Naive B cell (primary cell): ENCODE results near the gene GABRB2. TPM values are rescaled to one million over a fixed set of nuclear protein-coding genes. Genes with fewer than 3 reads are reported as not detected.
"Not testable (repeated sequence)": the region's sequence is repeated elsewhere in the genome, so short reads cannot be mapped to it uniquely, and the experiment has no call there.

Source experiments
- ATAC-seq, 2 donors: fragments of 150-1000 bp; cut with Tn5 transposase; 2 replicates each; pipeline ENCODE4 v1.10.0; 2021; ENCODE audit warnings: low read depth in 2 of 2, mild to moderate bottlenecking in 2 of 2, moderate library complexity in 2 of 2
- DNase-seq: peaks from one replicate; pipeline ENCODE4 v3.0.0; 2022
- H3K27ac Mint-ChIP-seq, 6 donors: one replicate each; pipeline ENCODE4 v1.8.0; 2020 to 2022; ENCODE audit warnings: mild to moderate bottlenecking in 6 of 6, mixed read lengths in 6 of 6, moderate library complexity in 5 of 6, inconsistent platforms in 2 of 6
- H3K27me3 Mint-ChIP-seq, 3 donors: one replicate each; pipeline ENCODE4 v1.8.0; 2021 to 2022; ENCODE audit warnings: mixed read lengths in 3 of 3, mild to moderate bottlenecking in 1 of 3
- H3K36me3 Mint-ChIP-seq, 2 donors: one replicate each; pipeline ENCODE4 v1.8.0; 2020 to 2022; ENCODE audit warnings: mixed read lengths in 2 of 2, inconsistent platforms in 1 of 2, mild to moderate bottlenecking in 1 of 2
- H3K4me1 Mint-ChIP-seq, 3 donors: one replicate each; pipeline ENCODE4 v1.8.0; 2020 to 2022; ENCODE audit warnings: mixed read lengths in 3 of 3, inconsistent platforms in 1 of 3, mild to moderate bottlenecking in 1 of 3, moderate library complexity in 1 of 3
- H3K4me3 Mint-ChIP-seq, 8 donors: one replicate each; pipeline ENCODE4 v1.8.0; 2020 to 2022; ENCODE audit warnings: mild to moderate bottlenecking in 8 of 8, mixed read lengths in 8 of 8, moderate library complexity in 8 of 8, inconsistent platforms in 2 of 8
- H3K9me3 Mint-ChIP-seq, 7 donors: one replicate each; pipeline ENCODE4 v1.8.0; 2020 to 2022; ENCODE audit warnings: mixed read lengths in 7 of 7, mild to moderate bottlenecking in 5 of 7, inconsistent platforms in 2 of 7, moderate library complexity in 1 of 7
- polyA plus RNA-seq, 6 donors: library from polyadenylated mRNA; unstranded; fragments of 300-500 nt; fragmentation: Illumina TruSeq; gene quantifications; one replicate each; pipeline ENCODE4 v1.2.3, GENCODE V29; 2021; ENCODE audit warnings: low read depth in 6 of 6

Gene GABRB2
- polyA plus RNA-seq, 6 donors from 2014 or later: 0.11 to 0.58 (median 0.21) TPM; not detected in 2

DNA sequence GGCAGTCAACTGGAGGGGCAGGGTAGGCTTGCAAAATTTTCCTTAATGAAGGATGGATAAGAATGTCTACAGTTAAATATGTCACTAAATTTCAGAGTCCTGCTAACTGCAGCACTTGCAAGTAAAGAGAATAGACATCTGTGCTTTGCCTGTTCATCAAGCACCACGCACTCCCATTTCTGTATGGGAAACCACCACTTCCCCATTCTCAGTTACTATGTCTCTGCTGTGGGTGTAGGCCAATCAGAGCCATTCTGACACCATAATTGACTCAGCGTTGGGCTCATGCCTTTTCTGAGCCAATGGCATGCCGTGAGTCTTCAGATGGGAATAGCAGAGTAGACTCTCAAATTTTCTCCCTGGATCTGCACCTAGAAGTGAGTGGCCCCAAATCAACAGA is 247.5 kb downstream of the GABRB2 start:
- Mint-ChIP-seq H3K9me3 (peaks cover 0 to 8% (median 3%) of the 10 kb centered on the region in 7 donors), H3K27ac (no peak overlapping the region), H3K27me3 (no peaks in the 10 kb centered on the region), H3K4me1 (no peaks in the 10 kb centered on the region), H3K36me3 (no peaks in the 10 kb centered on the region), H3K4me3 (no peak overlapping the region)
- no peak for DNase-seq
- ATAC-seq: no peak

DNA sequence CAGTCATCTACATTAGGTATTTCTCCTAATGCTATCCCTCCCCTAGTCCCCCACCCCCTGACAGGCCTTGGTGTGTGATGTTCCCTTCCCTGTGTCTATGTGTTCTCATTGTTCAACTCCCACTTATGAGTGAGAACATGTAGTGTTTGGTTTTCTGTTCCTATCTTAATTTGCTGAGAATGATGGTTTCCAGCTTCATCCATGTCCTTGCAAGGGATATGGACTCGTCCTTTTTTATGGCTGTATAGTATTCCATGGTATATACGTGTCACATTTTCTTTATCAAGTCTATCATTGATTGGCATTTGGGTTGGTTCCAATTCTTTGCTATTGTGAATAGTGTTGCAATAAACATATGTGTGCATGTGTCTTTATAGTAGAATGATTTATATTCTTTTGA is 249.1 kb downstream of the GABRB2 start:
- not testable (repeated sequence) for ATAC-seq, H3K4me3 Mint-ChIP-seq, H3K9me3 Mint-ChIP-seq, DNase-seq, H3K27me3 Mint-ChIP-seq, H3K27ac Mint-ChIP-seq, H3K36me3 Mint-ChIP-seq, H3K4me1 Mint-ChIP-seq

DNA sequence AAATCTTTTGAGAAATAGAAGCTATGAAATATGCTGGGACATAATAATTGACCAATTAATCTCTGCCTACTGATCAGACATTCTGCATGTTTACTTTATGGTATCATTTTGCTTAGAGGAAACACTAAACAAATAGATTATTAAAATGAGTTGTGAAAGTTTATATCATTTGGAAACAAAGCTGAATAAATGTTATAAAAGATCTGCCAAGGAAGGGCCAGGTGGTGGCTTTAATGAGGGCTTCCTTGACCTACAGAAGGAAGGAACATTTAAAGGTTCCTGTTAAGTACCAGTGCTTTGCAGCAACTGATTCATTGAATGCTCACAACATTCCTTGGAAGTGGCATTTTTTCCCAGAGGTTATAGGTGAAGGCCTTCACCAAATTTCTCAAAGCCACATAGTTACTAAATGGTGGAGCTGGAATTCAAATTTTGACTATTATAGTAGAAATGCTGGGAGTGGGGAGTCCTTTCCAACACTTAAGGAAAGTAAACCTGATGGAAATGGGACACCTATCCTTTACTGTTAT is 250.7 kb downstream of the GABRB2 start:
- no peak for ATAC-seq
- Mint-ChIP-seq H3K27me3 (no peaks in the 10 kb centered on the region), H3K4me3 (no peak overlapping the region), H3K4me1 (no peaks in the 10 kb centered on the region), H3K36me3 (no peaks in the 10 kb centered on the region), H3K27ac (no peak overlapping the region), H3K9me3 (peaks cover 0 to 8% (median 3%) of the 10 kb centered on the region in 7 donors)
- no peak for DNase-seq

DNA sequence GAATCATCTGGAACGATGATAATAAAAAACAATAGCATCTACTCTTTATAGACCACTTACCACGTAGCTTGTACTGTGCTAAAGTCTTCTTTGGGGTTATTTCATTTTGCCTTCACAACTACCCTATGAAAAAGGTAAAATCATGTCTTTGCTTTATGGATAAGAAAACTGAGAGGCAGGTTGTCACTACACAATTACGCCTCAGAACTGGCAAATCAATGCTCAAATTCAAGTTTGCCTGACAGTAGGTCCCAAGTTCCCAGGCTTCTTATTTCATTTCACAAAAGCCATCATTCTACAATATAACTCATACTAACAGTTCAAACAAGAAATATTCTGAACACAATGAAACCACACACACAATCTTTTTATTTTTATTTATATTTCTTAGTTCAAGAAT is 258.5 kb downstream of the GABRB2 start:
- DNase-seq (no peak), ATAC-seq (no peak)
- Mint-ChIP-seq H3K4me1 (peaks cover 0 to 3% (median 0%) of the 10 kb centered on the region in 3 donors), H3K27ac (no peak overlapping the region), H3K9me3 (peaks cover 0 to 4% (median 0%) of the 10 kb centered on the region in 7 donors), H3K4me3 (no peak overlapping the region), H3K36me3 (no peaks in the 10 kb centered on the region), H3K27me3 (no peaks in the 10 kb centered on the region)

DNA sequence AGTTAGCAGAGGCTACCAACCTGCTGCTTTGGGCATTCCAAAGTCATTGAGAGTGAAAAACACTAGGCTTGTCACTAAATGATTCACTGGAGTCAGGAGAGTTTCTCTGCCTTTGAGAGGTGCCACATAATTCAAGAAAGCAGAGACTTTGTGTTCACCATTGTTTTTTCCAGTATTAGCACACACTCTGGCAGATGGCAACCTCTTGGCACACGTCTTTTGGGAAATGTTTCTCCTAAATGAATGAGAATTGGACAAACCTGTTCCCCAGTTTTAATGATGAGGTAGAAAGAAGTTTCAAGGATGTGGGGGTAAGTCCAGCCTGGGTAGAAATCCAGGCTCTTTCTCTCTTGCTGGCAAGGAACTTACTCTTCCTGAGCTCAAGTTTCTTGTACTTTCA is 259.1 kb downstream of the GABRB2 start:
- peaks cover 0 to 3% (median 0%) of the 10 kb centered on the region in 3 donors for H3K4me1 Mint-ChIP-seq
- H3K4me3 Mint-ChIP-seq: no peak overlapping the region
- no peak overlapping the region for H3K27ac Mint-ChIP-seq
- no peaks in the 10 kb centered on the region for H3K36me3 Mint-ChIP-seq
- no peak for ATAC-seq
- peaks cover 0 to 4% (median 0%) of the 10 kb centered on the region in 7 donors for H3K9me3 Mint-ChIP-seq
- no peak for DNase-seq
- no peaks in the 10 kb centered on the region for H3K27me3 Mint-ChIP-seq

- H3K27ac Mint-ChIP-seq: peak overlapping the region in 1 of 6 donors; percentile 65
- H3K4me3 Mint-ChIP-seq: peak overlapping the region in 1 of 8 donors; percentile 21
- DNase-seq (no peak), ATAC-seq (no peak)
- no peaks in the 10 kb centered on the region for H3K36me3 Mint-ChIP-seq
- H3K9me3 Mint-ChIP-seq: peaks cover 0 to 8% (median 0%) of the 10 kb centered on the region in 7 donors
- H3K27me3 Mint-ChIP-seq: no peaks in the 10 kb centered on the region
- peaks cover 0 to 3% (median 0%) of the 10 kb centered on the region in 3 donors for H3K4me1 Mint-ChIP-seq
These were observed 260.4 kb downstream of the GABRB2 start for GRCh38 chr5:161286066-161286655.

DNA sequence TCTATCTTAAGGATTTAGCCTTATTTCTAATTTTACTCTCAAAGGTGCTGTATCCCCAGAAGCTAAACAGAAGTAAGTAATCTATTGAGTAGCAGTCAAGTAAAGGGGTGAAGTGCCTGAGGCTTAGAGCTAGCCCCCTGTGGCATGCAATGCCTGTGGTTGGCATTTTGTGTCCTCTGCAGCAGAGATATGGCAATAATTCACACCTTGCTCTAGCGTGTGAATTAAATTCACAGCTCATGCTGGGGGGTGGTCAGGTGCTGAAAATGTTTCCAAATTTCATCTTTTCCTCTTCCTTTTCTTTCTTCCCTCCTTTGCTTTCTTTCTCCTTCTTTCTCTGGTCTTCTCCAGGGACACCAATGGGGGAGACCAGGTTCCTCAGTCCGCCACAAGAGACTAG is 262.1 kb downstream of the GABRB2 start:
- peaks cover 0 to 15% (median 3%) of the 10 kb centered on the region in 7 donors for H3K9me3 Mint-ChIP-seq
- H3K27ac Mint-ChIP-seq: peak overlapping the region in 1 of 6 donors; percentile 51
- peaks cover 0 to 3% (median 0%) of the 10 kb centered on the region in 3 donors for H3K4me1 Mint-ChIP-seq

GRCh38 chr5:161283296-161283695 is 263.2 kb downstream of the GABRB2 start:
- Mint-ChIP-seq H3K27ac (no peak overlapping the region), H3K36me3 (no peaks in the 10 kb centered on the region), H3K9me3 (peaks cover 0 to 15% (median 3%) of the 10 kb centered on the region in 7 donors), H3K27me3 (no peaks in the 10 kb centered on the region), H3K4me3 (no peak overlapping the region), H3K4me1 (peaks cover 0 to 3% (median 0%) of the 10 kb centered on the region in 3 donors)
- no peak for DNase-seq
- ATAC-seq: no peak

More for the DNA sequence above, 262.1 kb downstream of the GABRB2 start:
- H3K36me3 Mint-ChIP-seq: no peaks in the 10 kb centered on the region
- no peaks in the 10 kb centered on the region for H3K27me3 Mint-ChIP-seq
- DNase-seq (no peak), ATAC-seq (no peak)
- no peak overlapping the region for H3K4me3 Mint-ChIP-seq

DNA sequence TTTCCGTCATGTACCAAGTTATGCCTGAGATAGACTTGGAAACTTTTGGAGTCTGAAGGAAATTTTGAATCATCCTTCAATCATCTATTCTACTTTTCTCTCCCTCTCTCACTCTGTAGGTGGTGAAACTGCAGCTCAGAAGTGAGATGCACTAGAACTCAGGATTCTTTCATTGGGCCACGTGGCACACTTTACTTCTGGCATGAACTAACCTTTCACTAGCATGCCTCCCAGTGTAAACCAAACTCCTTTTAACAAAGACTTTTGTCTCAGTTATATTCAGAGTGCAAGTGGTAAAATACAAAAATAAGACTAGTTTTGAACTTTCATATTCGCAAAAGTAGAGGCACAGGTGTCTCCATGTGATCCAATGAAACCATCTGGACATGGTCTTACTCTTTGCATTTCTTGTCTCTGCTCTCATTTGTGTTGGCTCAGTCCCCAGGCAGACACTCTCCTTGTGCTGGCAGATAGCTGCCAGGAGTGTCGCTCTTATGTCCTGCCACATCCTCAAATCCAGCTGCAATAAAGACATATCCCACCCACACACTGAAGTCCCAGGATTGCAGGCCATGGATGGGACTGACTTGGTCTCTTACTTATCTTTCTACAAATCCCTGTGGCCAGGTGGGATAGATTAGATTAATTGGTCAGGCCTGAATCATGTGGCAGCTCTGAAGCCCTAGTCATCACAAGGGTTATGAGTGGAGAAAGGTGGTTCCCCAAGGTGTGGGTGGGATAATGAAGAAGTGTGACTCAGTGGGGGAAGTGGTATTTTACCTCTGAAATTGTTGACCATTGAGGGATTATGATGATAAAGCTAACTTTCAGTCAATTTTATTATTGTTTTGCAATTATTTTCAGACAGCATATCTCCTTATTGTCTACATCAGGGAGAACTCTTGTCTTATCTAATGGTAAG is 267.5 kb downstream of the GABRB2 start:
- Mint-ChIP-seq H3K4me1 (no peaks in the 10 kb centered on the region), H3K9me3 (peaks cover 0 to 15% (median 3%) of the 10 kb centered on the region in 7 donors), H3K27ac (no peak overlapping the region), H3K4me3 (no peak overlapping the region), H3K27me3 (no peaks in the 10 kb centered on the region), H3K36me3 (no peaks in the 10 kb centered on the region)
- DNase-seq: no peak
- ATAC-seq: no peak

DNA sequence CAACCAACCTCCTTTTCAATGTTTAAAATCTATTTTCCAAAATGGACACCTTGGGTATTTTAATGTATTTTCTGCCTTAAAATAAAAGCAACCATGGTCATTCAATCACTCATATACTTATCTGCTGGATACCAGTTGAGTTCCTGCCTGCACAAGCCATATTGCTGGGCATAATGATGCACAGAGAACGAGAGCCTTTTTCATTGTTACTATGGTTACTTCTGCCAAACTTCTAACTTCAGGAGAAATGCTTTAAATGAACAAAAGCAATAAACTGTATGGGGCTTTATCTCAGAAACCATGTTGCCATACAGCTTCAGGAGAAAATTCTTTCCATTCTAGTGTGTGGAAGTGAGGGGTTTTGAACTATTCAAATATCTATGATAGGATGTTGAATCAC is 269.5 kb downstream of the GABRB2 start:
- Mint-ChIP-seq H3K36me3 (no peaks in the 10 kb centered on the region), H3K4me3 (no peak overlapping the region), H3K4me1 (no peaks in the 10 kb centered on the region), H3K27ac (no peak overlapping the region), H3K9me3 (peaks cover 0 to 12% (median 3%) of the 10 kb centered on the region in 7 donors), H3K27me3 (no peaks in the 10 kb centered on the region)
- ATAC-seq (no peak), DNase-seq (no peak)

GRCh38 chr5:161274951-161275350 is 271.6 kb downstream of the GABRB2 start:
- no peaks in the 10 kb centered on the region for H3K4me1 Mint-ChIP-seq
- no peak overlapping the region for H3K4me3 Mint-ChIP-seq
- no peaks in the 10 kb centered on the region for H3K36me3 Mint-ChIP-seq
- ATAC-seq: no peak
- DNase-seq: no peak
- peaks cover 0 to 5% (median 0%) of the 10 kb centered on the region in 7 donors for H3K9me3 Mint-ChIP-seq
- no peak overlapping the region for H3K27ac Mint-ChIP-seq
- H3K27me3 Mint-ChIP-seq: no peaks in the 10 kb centered on the region

DNA sequence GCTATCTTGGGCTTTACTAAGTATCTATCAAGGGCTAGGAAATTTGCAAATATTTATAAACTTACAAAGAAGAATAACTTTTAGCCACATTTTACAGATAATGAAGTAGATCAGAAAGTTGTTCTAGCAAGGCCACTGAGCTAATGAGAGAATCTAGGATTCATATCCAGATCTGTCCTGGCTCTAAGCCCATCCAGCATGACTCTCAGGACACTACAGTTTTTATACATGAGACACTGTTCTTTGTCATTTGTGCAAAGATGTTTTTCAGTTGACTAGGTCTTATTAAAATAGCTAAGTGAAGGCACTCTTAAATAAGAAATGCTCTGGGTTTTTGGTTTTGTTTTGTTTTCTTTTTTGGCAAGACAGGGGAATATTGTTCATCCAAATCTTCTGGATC is 273.1 kb downstream of the GABRB2 start:
- Mint-ChIP-seq H3K27ac (no peak overlapping the region), H3K9me3 (peaks cover 0 to 8% (median 5%) of the 10 kb centered on the region in 7 donors), H3K4me3 (no peak overlapping the region), H3K27me3 (peaks cover 0 to 5% (median 0%) of the 10 kb centered on the region in 3 donors), H3K36me3 (no peaks in the 10 kb centered on the region), H3K4me1 (no peaks in the 10 kb centered on the region)
- no peak for DNase-seq
- ATAC-seq: no peak

DNA sequence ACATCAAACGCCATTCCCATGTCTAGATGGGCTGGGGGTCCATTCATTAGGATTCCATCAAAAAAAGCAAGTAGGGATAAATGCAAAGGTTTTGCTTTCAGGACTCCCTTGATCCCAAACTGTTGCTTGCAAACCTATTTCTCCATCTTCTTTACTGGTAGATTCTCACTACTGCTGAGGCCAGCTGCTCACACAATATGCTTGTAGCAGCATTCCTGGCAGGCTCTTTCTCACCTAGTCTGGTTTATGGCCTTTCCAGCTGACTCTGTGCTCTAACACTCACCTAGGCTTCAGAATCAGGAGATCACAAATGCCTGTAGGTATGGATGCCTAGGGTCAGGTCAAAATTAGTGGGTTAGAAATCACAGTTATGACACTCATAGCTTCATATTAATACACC is 274.7 kb downstream of the GABRB2 start:
- DNase-seq: no peak
- no peaks in the 10 kb centered on the region for H3K36me3 Mint-ChIP-seq
- H3K27me3 Mint-ChIP-seq: peaks cover 0 to 6% (median 0%) of the 10 kb centered on the region in 3 donors
- peaks cover 0 to 10% (median 7%) of the 10 kb centered on the region in 7 donors for H3K9me3 Mint-ChIP-seq
- H3K4me1 Mint-ChIP-seq: no peaks in the 10 kb centered on the region
- peak overlapping the region in 1 of 6 donors; percentile 68 for H3K27ac Mint-ChIP-seq
- H3K4me3 Mint-ChIP-seq: no peak overlapping the region
- ATAC-seq: no peak
